Stimulated activated CD8-positive, alpha-beta memory T cell treated with anti-CD3 and anti-CD28 coated beads, Interleukin-12 subunit alpha, Interleukin-12 subunit beta, amount 100 ng/mL, for 24 hours (primary cell): ENCODE results near the gene EPHB6.

Experiments used
- DNase-seq: peaks from one replicate; pipeline ENCODE4 v3.0.0-alpha.2; 2020; ENCODE audit errors: extremely low read depth

The EPHB6 gene

GRCh38 chr7:142833174-142834048 is 21.5 kb upstream of the EPHB6 start:
- no peak for DNase-seq

DNA sequence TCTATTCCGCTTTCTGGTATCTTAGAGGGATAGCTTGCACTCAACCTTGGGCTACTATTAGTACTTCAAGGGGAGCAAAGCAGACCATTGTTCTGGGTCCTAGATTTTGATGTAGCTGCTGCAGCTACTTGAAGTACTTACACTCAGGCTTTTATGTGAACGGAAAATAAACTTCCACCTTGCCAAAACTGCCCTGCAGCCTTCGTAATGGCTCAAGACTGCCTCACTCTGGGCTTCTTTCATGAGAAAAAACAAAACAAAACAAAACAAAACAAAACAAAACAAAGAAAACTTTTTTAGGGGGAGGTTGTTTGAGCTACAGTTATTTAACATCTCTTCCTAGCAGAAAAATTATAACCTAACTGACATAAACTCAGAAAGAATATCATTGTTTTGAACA is 19.4 kb upstream of the EPHB6 start:
- no peak for DNase-seq

- no peak for DNase-seq
Measured at GRCh38 chr7:142836426-142836825, 18.4 kb upstream of the EPHB6 start.

- no peak for DNase-seq
Measured at GRCh38 chr7:142838461-142839213, 16.2 kb upstream of the EPHB6 start.

GRCh38 chr7:142842251-142842766 is 12.6 kb upstream of the EPHB6 start:
- DNase-seq, result no peak

GRCh38 chr7:142847353-142847752 is 7.5 kb upstream of the EPHB6 start:
- no peak for DNase-seq

DNA sequence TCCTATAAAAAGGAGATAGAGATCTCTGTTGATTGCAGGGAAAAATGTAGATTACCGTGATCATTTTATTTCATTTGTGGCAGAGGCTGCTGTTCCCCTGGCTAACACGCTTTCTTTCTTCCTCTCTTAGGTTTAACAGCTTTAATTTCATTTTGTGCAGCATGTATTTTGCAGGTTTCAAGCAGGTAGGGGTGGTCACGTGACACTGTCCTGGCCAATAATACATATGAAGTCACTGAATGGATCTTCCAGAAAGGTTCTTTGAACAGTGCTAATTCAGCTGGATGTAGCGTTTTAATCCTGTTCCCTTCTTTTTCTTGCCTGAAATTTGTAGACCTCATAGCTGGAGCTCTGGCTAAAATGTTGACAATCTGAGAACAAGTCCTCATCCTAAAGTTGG is 3.6 kb upstream of the EPHB6 start:
- no peak for DNase-seq

- DNase-seq, result no peak
Measured at GRCh38 chr7:142851919-142852318, 3.0 kb upstream of the EPHB6 start.

DNA sequence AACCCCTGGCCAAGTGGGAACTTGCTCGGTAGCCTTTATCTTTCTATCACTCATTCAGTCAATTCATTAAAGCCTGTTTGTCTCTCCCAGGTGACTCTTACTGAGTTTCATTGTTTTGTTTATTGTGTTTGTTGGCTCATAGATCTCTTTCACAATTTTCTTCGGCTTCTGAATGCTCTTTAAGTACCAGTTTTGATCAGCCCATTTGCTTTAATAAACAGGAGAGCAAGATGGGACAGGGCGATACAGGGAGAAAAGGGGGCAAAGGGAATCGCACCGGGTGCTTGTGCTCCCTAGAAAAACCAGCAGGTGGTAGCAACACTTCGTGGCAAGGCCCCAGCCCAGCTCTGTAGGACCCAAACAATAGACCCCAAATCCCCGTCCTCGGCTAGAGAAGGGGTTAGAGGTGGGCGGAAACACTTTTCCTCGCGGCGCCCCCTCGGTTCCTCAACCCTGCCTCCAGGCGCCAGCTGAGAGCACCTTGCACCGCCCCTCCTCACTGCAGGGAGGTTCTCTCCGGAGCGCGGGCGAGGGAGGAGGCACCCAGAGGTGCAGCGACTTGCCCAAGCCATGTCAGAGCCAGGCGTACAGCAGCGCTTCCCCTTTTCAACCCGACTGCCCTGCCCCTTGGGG is 1.0 kb upstream of the EPHB6 start:
- no peak for DNase-seq

DNA sequence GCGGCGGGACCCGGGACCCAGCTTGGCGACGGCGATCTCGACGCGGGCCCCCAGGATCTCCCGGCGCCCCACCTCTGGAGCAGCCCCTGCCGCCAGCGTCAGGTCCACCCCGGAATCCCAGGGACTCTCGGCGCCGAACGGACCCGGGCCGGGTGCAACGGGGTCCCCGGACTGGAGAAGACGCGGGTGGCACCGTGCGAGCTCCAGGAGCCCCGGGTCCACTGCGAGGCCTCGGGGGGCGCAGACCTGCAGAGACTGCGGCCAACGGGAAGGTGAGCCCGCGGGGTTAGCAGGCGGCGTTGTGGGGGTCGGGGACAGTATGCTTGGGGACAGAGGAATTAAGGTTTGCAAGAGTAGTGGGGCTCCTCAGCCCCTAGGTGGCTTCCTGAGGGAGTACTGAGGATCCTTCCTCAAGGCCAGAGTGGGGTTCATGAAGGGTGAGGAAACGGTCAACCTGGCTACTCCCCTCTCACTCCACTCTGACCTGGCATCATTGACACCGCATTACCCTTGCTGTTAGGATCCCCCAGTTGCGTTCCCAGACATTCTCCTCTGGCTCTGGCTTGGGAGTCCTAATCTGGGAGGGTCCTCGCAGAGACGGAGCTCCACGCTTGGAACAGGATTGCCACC is 353 bp downstream of the EPHB6 start:
- no peak for DNase-seq

GRCh38 chr7:142855756-142856564 is 1.1 kb downstream of the EPHB6 start:
- DNase-seq, result no peak

GRCh38 chr7:142856565-142857245 is 1.8 kb downstream of the EPHB6 start:
- no peak for DNase-seq

GRCh38 chr7:142857625-142858024 is 2.7 kb downstream of the EPHB6 start:
- DNase-seq, result no peak

- DNase-seq, result no peak
Measured at GRCh38 chr7:142859411-142859810, 4.5 kb downstream of the EPHB6 start.

DNA sequence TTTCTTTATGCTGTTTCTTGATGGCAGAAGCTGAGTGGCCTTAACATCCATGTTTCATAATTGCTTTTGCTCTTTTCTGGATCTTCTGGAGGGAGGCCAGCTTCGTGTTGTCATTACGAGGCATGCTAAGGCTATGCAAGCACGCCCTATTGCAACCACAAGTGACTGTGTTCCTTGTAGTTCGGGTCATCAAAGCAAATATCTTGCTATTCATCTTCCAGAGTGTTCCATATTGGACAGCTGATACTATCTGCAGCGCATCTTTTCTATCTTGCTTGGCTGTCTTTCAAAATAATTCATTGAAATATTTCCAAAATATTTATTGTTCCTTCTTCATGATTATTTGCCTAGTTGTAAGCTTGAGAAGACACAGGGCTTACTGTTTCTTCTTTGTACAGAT is 5.0 kb downstream of the EPHB6 start:
- no peak for DNase-seq

DNA sequence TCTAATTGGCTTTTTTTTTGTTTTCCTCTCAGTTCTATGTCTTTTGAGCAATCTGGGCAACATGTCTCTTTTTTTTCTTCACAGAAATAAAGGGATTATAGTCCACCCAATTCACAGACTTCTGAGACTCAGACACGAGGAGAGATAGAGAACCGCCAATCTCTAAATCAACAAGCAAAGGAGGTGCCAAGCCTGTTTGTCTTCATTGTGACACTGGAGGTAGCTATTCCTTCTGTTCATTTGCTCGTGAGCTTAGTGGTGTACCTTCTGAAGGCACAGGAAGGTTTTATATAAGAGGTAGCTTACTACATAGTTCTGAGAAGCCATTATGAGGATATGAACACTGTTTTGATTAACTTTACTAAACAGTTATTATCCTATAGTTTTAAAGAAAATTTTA is 6.1 kb downstream of the EPHB6 start:
- no peak for DNase-seq

DNA sequence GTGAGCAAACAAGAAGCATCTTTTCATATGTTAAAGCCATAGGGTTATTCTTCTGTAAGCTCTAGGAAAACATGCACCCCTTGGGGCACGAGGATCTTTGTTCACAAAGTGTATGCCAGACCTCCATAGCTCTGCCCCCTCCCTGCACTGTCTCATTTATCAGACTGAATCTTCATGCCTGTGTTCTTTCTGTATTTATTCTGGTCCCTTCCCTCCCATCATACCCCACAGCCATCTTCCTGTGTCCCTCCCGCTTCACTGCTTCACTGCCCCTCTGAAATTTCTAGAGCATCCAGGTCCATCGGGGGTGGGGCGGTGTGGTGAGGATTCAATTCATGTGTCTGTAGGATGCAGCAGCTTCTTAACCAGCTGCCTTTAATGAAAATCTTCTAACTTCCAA is 7.5 kb downstream of the EPHB6 start:
- no peak for DNase-seq

GRCh38 chr7:142862786-142863400 is 8.0 kb downstream of the EPHB6 start:
- no peak for DNase-seq

- no peak for DNase-seq
Measured at GRCh38 chr7:142863891-142864685, 9.2 kb downstream of the EPHB6 start.
